Neuronal stem cell (in vitro differentiated cells): ENCODE results near the gene MAP6.

Experiments
- DNase-seq: peaks from one replicate; pipeline ENCODE4 v3.0.0-alpha.2; 2013; ENCODE audit warnings: low spot score
- H2AFZ ChIP-seq: one replicate; pipeline ENCODE4 v1.6.1; 2013; ENCODE audit warnings: mild to moderate bottlenecking, low read length, inconsistent platforms
- H2AK5ac ChIP-seq: 2 replicates; pipeline ENCODE4 v1.6.1; 2013; ENCODE audit warnings: low read depth, mild to moderate bottlenecking, inconsistent platforms, low read length, moderate library complexity, mixed read lengths
- H2BK120ac ChIP-seq: 2 replicates; pipeline ENCODE4 v1.6.1; 2013; ENCODE audit warnings: low read depth, mild to moderate bottlenecking, inconsistent platforms, low read length, moderate library complexity, mixed read lengths
- H2BK12ac ChIP-seq: one replicate; pipeline ENCODE4 v1.6.1; 2013; ENCODE audit warnings: low read length, inconsistent platforms
- H2BK15ac ChIP-seq: 2 replicates; pipeline ENCODE4 v1.6.1; 2013; ENCODE audit warnings: mild to moderate bottlenecking, low read length, inconsistent platforms, mixed read lengths
- H2BK5ac ChIP-seq: one replicate; pipeline ENCODE4 v1.6.1; 2013; ENCODE audit warnings: inconsistent platforms, mild to moderate bottlenecking, low read length, moderate library complexity
- H3K14ac ChIP-seq: one replicate; pipeline ENCODE4 v1.6.1; 2013; ENCODE audit warnings: low read length, inconsistent platforms
- H3K18ac ChIP-seq: 2 replicates; pipeline ENCODE4 v1.6.1; 2013; ENCODE audit warnings: low read length, inconsistent platforms
- H3K23ac ChIP-seq: 2 replicates; pipeline ENCODE4 v1.6.1; 2013; ENCODE audit warnings: low read depth, mild to moderate bottlenecking, mixed read lengths, low read length, inconsistent platforms; ENCODE audit not compliant: poor library complexity
- H3K27ac ChIP-seq: replicated peaks from 3 replicates; pipeline ENCODE4 v1.5.1; 2013; ENCODE audit warnings: low read length, inconsistent platforms
- H3K27me3 ChIP-seq, 3 experiments: 2 replicates each; pipeline ENCODE4 v1.6.1; 2013; ENCODE audit warnings: low read length in 3 of 3, mild to moderate bottlenecking in 2 of 3, inconsistent platforms in 1 of 3, low read depth in 1 of 3, mixed read lengths in 1 of 3, moderate library complexity in 1 of 3; ENCODE audit not compliant: control insufficient read depth in 3 of 3, insufficient read depth in 3 of 3
- H3K36me3 ChIP-seq, 2 donors: replicated peaks in 1 of 2; 2 replicates each; pipeline ENCODE4 v1.6.1; 2013; ENCODE audit warnings: low read length in 2 of 2; ENCODE audit not compliant: control insufficient read depth in 2 of 2, insufficient read depth in 2 of 2
- H3K4ac ChIP-seq: 2 replicates; pipeline ENCODE4 v1.6.1; 2013; ENCODE audit warnings: inconsistent platforms, mild to moderate bottlenecking, low read length, moderate library complexity
- H3K4me1 ChIP-seq, 2 donors: 1 replicate in 1 of 2; 2 replicates in 1 of 2; pipeline ENCODE4 v1.6.1; 2013; ENCODE audit warnings: low read length in 2 of 2, low read depth in 1 of 2; ENCODE audit not compliant: control insufficient read depth in 2 of 2, insufficient read depth in 1 of 2
- H3K4me2 ChIP-seq: one replicate; pipeline ENCODE4 v1.6.1; 2013; ENCODE audit warnings: mild to moderate bottlenecking, low read length, inconsistent platforms; ENCODE audit not compliant: insufficient read depth, poor library complexity, severe bottlenecking
- H3K4me3 ChIP-seq, 2 donors: 2 replicates each; pipeline ENCODE4 v1.5.1; 2013; ENCODE audit warnings: low read length in 2 of 2, mild to moderate bottlenecking in 2 of 2, inconsistent platforms in 1 of 2, moderate library complexity in 1 of 2
- H3K79me1 ChIP-seq: one replicate; pipeline ENCODE4 v1.6.1; 2013; ENCODE audit warnings: low read depth, mild to moderate bottlenecking, inconsistent platforms, low read length, moderate library complexity
- H3K9ac ChIP-seq: one replicate; pipeline ENCODE4 v1.6.1; 2013; ENCODE audit warnings: mild to moderate bottlenecking, low read depth, low read length, inconsistent platforms; ENCODE audit not compliant: poor library complexity
- H3K9me3 ChIP-seq, 2 donors: replicated peaks in 1 of 2; 2 replicates each; pipeline versions ENCODE3 to v1.6.1; 2013; ENCODE audit warnings: low read length in 2 of 2, mild to moderate bottlenecking in 2 of 2, inconsistent platforms in 1 of 2, low read depth in 1 of 2, mixed read lengths in 1 of 2, moderate library complexity in 1 of 2; ENCODE audit not compliant: control insufficient read depth in 2 of 2, insufficient read depth in 1 of 2
- H4K8ac ChIP-seq: one replicate; pipeline ENCODE4 v1.6.1; 2013; ENCODE audit warnings: low read depth, mild to moderate bottlenecking, inconsistent platforms, low read length, moderate library complexity
- H4K91ac ChIP-seq: one replicate; pipeline ENCODE4 v1.6.1; 2013; ENCODE audit warnings: low read length, low read depth, mild to moderate bottlenecking, inconsistent platforms; ENCODE audit not compliant: poor library complexity
- WGBS, 2 donors: extraction: QIAGEN DNeasy Blood & Tissue Kit; methylation state at CpG; one replicate each; pipeline ENCODE4 v1.1.7; 2013; ENCODE audit warnings: missing lambda C conversion rate in 2 of 2, mixed read lengths in 1 of 2; ENCODE audit not compliant: insufficient read length in 2 of 2, insufficient replicate concordance in 1 of 2; ENCODE audit errors: extremely low coverage in 2 of 2; 5-methylcytosine and 5-hydroxymethylcytosine counted together

MAP6 gene

GRCh38 chr11:75563978-75564552 lies 104.8 kb downstream of the MAP6 start:
- Histone ChIP-seq H3K9me3 (no peaks in the 10 kb centered on the region), H4K8ac (no peak overlapping the region), H3K36me3 (peaks cover 28 to 56% of the 10 kb centered on the region in 2 donors), H3K23ac (no peak overlapping the region), H3K4me1 (peaks cover 39 to 43% of the 10 kb centered on the region in 2 donors), H2BK15ac (peak overlapping the region; percentile 16), H2AK5ac (peak overlapping the region; percentile 26), H4K91ac (peak overlapping the region; percentile 34), H2BK12ac (no peak overlapping the region), H3K27me3 (no peaks in the 10 kb centered on the region), H3K4me3 (peak overlapping the region; percentile 74 to 94), H3K14ac (no peak overlapping the region), H2BK120ac (peak overlapping the region; percentile 35), H3K4me2 (peak overlapping the region; percentile 73), H2BK5ac (peak overlapping the region; percentile 71), H2AFZ (no peak overlapping the region), H3K9ac (peak overlapping the region; percentile 80), H3K18ac (peak overlapping the region; percentile 96), H3K79me1 (peaks cover 9% of the 10 kb centered on the region), H3K4ac (peak overlapping the region; percentile 15), H3K27ac (peak overlapping the region; percentile 99)
- WGBS, 2 donors = no CpG with 5 or more reads among the region's 9 CpGs
- peak; percentile 71 for DNase-seq

- Histone ChIP-seq H3K4me1 (peaks cover 43 to 48% of the 10 kb centered on the region in 2 donors), H3K79me1 (peaks cover 7% of the 10 kb centered on the region), H3K4ac (peak overlapping the region; percentile 15), H4K91ac (peak overlapping the region; percentile 34), H3K14ac (no peak overlapping the region), H2BK15ac (peak overlapping the region; percentile 16), H3K9me3 (no peaks in the 10 kb centered on the region), H3K23ac (no peak overlapping the region), H4K8ac (no peak overlapping the region), H3K36me3 (peaks cover 23 to 51% of the 10 kb centered on the region in 2 donors), H3K18ac (peak overlapping the region; percentile 96), H2AFZ (peak overlapping the region; percentile 86), H2BK120ac (peak overlapping the region; percentile 35), H2BK12ac (no peak overlapping the region), H2BK5ac (peak overlapping the region; percentile 71), H3K9ac (peak overlapping the region; percentile 80), H3K27ac (peak overlapping the region; percentile 99), H3K4me2 (peak overlapping the region; percentile 73), H3K27me3 (no peaks in the 10 kb centered on the region), H2AK5ac (peak overlapping the region; percentile 26), H3K4me3 (peak overlapping the region; percentile 74 to 94)
- no CpG with 5 or more reads among the region's 5 CpGs for WGBS, 2 donors
- DNase-seq = no peak
Measured at GRCh38 chr11:75563501-75563977, 105.3 kb downstream of the MAP6 start.

- Histone ChIP-seq H4K8ac (no peak overlapping the region), H3K79me1 (peaks cover 7% of the 10 kb centered on the region), H2AFZ (peak overlapping the region; percentile 86), H3K27ac (peak overlapping the region; percentile 99), H3K36me3 (peaks cover 18 to 45% of the 10 kb centered on the region in 2 donors), H3K9me3 (no peaks in the 10 kb centered on the region), H3K14ac (no peak overlapping the region), H3K4me3 (peak overlapping the region; percentile 88 to 94), H2BK120ac (no peak overlapping the region), H3K23ac (peak overlapping the region; percentile 74), H2BK5ac (peak overlapping the region; percentile 95), H2AK5ac (peak overlapping the region; percentile 89), H3K18ac (peak overlapping the region; percentile 99), H3K27me3 (no peaks in the 10 kb centered on the region), H3K9ac (peak overlapping the region; percentile 96), H3K4ac (no peak overlapping the region), H3K4me1 (peaks cover 43 to 54% of the 10 kb centered on the region in 2 donors), H4K91ac (peak overlapping the region; percentile 0), H3K4me2 (peak overlapping the region; percentile 91), H2BK12ac (no peak overlapping the region), H2BK15ac (no peak overlapping the region)
- no CpG with 5 or more reads among the region's 16 CpGs for WGBS, 2 donors
- DNase-seq = peak; percentile 91
Measured at GRCh38 chr11:75562836-75563484, 105.9 kb downstream of the MAP6 start.
